HUES6 (cell line): ENCODE data around the gene NEURL1.

Source experiments
- H3K27ac ChIP-seq: 2 replicates; pipeline ENCODE4 v1.7.0; 2013; ENCODE audit warnings: low read depth, mild to moderate bottlenecking, low read length, inconsistent platforms
- H3K27me3 ChIP-seq: 2 replicates; pipeline ENCODE4 v1.6.1; 2013; ENCODE audit warnings: low read length; ENCODE audit not compliant: control insufficient read depth, insufficient read depth
- H3K36me3 ChIP-seq: 2 replicates; pipeline ENCODE4 v1.6.1; 2013; ENCODE audit warnings: low read length; ENCODE audit not compliant: control insufficient read depth, insufficient read depth
- H3K4me1 ChIP-seq: 2 replicates; pipeline ENCODE4 v1.6.1; 2013; ENCODE audit warnings: low read length; ENCODE audit not compliant: control insufficient read depth, insufficient read depth
- H3K4me3 ChIP-seq: 2 replicates; pipeline ENCODE4 v1.5.1; 2013; ENCODE audit warnings: low read depth, low read length
- H3K9ac ChIP-seq: one replicate; pipeline ENCODE4 v1.6.1; 2013; ENCODE audit warnings: mild to moderate bottlenecking, low read length
- H3K9me3 ChIP-seq: 2 replicates; pipeline ENCODE4 v1.6.1; 2013; ENCODE audit warnings: low read depth, low read length; ENCODE audit not compliant: control insufficient read depth, insufficient read depth

Gene NEURL1

GRCh38 chr10:103570844-103571655 is 77.5 kb downstream of the NEURL1 start:
- Histone ChIP-seq H3K4me3 (no peak overlapping the region), H3K4me1 (no peaks in the 10 kb centered on the region; the same call in 1 of the 2 replicates), H3K27ac (no peak overlapping the region), H3K27me3 (no peaks in the 10 kb centered on the region), H3K9me3 (no peaks in the 10 kb centered on the region), H3K36me3 (no peaks in the 10 kb centered on the region; the same call in 1 of the 2 replicates), H3K9ac (no peak overlapping the region)

DNA sequence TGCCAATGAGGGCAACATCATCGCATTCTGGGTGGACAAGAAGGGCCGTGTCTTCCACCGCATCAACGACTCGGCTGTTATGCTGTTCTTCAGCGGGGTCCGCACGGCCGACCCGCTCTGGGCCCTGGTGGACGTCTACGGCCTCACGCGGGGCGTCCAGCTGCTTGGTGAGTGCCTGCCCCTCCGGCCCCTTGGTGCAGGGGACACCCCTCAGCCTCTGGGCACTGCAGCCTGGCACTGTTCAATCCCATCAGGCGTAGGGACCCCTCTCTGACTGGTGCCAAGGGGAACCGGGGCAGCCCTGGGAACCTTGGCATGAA is 78.1 kb downstream of the NEURL1 start:
- Histone ChIP-seq H3K27me3 (no peaks in the 10 kb centered on the region), H3K9ac (no peak overlapping the region), H3K9me3 (no peaks in the 10 kb centered on the region), H3K4me1 (no peaks in the 10 kb centered on the region; the same call in 1 of the 2 replicates), H3K36me3 (no peaks in the 10 kb centered on the region; the same call in 1 of the 2 replicates), H3K27ac (no peak overlapping the region), H3K4me3 (no peak overlapping the region)

DNA sequence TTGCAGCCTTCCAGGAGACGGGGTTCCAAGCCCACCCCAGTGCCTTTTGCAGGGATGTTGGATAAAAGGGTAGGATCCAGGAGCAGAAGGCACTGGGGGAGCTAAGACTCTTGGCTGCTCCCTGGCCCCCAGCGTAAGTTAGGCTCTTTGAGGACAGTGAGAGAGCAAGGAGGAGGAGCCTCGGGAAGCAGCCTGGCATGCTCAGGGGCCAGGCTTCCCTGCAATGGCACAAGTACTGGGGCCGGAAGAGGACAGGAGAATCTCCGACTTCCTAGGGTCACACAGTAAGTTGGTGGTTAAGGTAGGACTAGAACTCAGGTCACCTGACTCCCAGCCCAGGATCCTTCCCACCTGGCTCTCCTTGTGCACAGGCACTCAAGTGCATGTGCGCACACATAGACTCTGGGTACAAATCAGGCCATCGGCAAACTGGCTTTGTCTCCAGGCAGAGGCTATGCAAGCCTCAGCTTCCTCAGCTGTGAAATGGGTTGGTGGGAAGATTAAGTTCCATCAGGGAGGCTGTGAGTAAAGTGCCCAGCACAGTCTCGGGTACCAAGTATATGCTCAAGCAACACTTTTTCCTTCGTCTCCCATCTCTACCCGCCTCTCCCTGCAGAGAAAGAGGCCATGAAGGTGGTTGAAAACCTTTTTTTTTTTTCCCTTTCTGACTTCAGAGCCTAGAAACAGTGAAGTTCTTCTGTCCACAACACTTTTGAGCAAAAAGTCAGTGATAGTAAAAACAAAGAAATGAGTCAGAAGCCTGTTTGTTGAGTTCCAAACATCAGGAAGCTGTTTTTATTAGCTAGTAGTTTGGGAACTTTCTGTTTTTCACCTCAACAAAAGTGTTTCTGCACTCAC is 79.1 kb downstream of the NEURL1 start:
- Histone ChIP-seq H3K9ac (no peak overlapping the region), H3K36me3 (no peaks in the 10 kb centered on the region; the same call in 1 of the 2 replicates), H3K4me3 (no peak overlapping the region), H3K4me1 (no peaks in the 10 kb centered on the region; the same call in 1 of the 2 replicates), H3K27me3 (no peaks in the 10 kb centered on the region), H3K27ac (no peak overlapping the region), H3K9me3 (no peaks in the 10 kb centered on the region)

- H3K27ac ChIP-seq: no peak overlapping the region
- H3K4me1 ChIP-seq: no peaks in the 10 kb centered on the region; the same call in 1 of the 2 replicates
- no peak overlapping the region for H3K9ac ChIP-seq
- H3K9me3 ChIP-seq: no peaks in the 10 kb centered on the region
- H3K27me3 ChIP-seq: no peaks in the 10 kb centered on the region
- no peak overlapping the region for H3K4me3 ChIP-seq
- H3K36me3 ChIP-seq: no peaks in the 10 kb centered on the region; the same call in 1 of the 2 replicates
These were observed 79.6 kb downstream of the NEURL1 start for GRCh38 chr10:103573205-103573487.

- Histone ChIP-seq H3K4me3 (no peak overlapping the region), H3K9me3 (no peaks in the 10 kb centered on the region), H3K36me3 (no peaks in the 10 kb centered on the region; the same call in 1 of the 2 replicates), H3K4me1 (peaks cover 4% of the 10 kb centered on the region; the same call in 1 of the 2 replicates), H3K9ac (no peak overlapping the region), H3K27ac (no peak overlapping the region), H3K27me3 (no peaks in the 10 kb centered on the region)
These were observed 80.9 kb downstream of the NEURL1 start for GRCh38 chr10:103574097-103575061.

DNA sequence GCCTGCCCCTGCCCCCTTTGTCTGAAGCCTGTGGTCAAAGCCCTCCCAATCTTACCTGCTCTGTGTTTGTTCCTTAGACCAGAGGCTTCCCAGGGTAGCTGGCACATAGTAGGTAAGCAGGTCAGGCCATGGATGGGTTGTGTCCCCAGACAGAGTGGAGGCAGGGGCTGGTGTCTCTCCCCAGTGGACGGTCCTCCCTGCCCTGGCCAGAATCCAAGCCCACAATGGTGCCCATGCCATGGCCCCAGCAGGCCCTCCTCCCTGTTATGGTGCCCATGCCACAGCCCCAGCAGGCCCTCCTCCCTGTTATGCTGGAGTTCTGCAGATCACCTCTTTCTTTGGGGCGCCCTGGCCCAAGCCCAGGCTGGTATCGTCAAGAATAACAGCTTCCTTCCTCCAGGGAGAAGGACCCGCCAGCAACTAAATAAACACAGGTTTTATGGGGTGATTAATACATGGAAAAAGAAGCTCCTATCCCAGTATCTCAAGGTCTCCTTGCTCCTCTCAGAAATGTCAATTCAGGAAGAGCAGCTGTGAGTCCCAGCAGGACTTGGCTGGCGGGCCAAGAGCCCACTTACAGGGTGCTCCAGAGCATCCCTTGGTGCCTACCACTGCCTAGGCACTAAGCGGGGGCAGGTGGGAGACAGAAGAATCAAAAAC is 82.0 kb downstream of the NEURL1 start:
- Histone ChIP-seq H3K9me3 (no peaks in the 10 kb centered on the region), H3K9ac (no peak overlapping the region), H3K4me1 (peaks cover 4% of the 10 kb centered on the region; the same call in 1 of the 2 replicates), H3K4me3 (no peak overlapping the region), H3K27me3 (no peaks in the 10 kb centered on the region), H3K36me3 (no peaks in the 10 kb centered on the region; the same call in 1 of the 2 replicates), H3K27ac (no peak overlapping the region)

- no peak overlapping the region for H3K4me3 ChIP-seq
- H3K4me1 ChIP-seq: peaks cover 4% of the 10 kb centered on the region; the same call in 1 of the 2 replicates
- H3K9ac ChIP-seq: no peak overlapping the region
- H3K27me3 ChIP-seq: no peaks in the 10 kb centered on the region
- H3K9me3 ChIP-seq: no peaks in the 10 kb centered on the region
- H3K36me3 ChIP-seq: no peaks in the 10 kb centered on the region; the same call in 1 of the 2 replicates
- H3K27ac ChIP-seq: no peak overlapping the region
These were observed 82.6 kb downstream of the NEURL1 start for GRCh38 chr10:103576076-103576471.

- Histone ChIP-seq H3K36me3 (no peaks in the 10 kb centered on the region; the same call in 1 of the 2 replicates), H3K4me1 (peaks cover 4% of the 10 kb centered on the region; the same call in 1 of the 2 replicates), H3K4me3 (no peak overlapping the region), H3K27me3 (no peaks in the 10 kb centered on the region), H3K9ac (no peak overlapping the region), H3K9me3 (no peaks in the 10 kb centered on the region), H3K27ac (no peak overlapping the region)
These were observed 83.4 kb downstream of the NEURL1 start for GRCh38 chr10:103576862-103577261.

DNA sequence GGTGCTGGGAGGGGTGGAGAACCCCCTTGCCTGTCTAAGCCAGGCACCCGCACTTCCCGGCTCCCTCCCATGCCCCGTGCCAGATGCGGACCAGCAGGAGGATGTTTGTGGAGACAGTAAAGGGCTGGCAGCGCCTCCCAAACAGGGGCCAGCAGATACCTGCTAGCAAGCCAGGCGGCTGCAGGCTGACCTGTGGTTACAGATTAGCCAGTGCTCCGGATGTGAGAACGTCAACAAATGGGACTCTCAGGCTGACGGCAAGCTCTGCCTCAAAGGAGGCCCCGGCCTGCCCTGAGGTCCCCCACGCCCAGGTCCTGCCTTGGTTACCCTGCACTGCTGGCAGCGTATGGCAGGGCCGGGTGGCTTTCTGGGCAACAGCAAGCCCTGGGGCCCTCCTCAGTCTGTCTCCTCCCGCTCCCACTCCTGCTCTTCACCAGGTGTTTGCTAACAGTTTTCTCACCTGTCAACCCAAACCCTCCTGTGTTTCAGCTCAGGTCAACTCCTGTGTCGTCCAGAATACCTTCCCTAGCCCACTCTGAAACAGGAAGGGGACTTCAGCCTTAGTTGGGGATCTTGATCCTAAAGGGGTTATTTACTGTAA is 85.4 kb downstream of the NEURL1 start:
- Histone ChIP-seq H3K4me3 (no peak overlapping the region), H3K9ac (no peak overlapping the region), H3K27ac (no peak overlapping the region), H3K9me3 (no peaks in the 10 kb centered on the region), H3K27me3 (peaks cover 6% of the 10 kb centered on the region; the same call in 1 of the 2 replicates), H3K36me3 (no peaks in the 10 kb centered on the region; the same call in 1 of the 2 replicates), H3K4me1 (peaks cover 4% of the 10 kb centered on the region; the same call in 1 of the 2 replicates)

DNA sequence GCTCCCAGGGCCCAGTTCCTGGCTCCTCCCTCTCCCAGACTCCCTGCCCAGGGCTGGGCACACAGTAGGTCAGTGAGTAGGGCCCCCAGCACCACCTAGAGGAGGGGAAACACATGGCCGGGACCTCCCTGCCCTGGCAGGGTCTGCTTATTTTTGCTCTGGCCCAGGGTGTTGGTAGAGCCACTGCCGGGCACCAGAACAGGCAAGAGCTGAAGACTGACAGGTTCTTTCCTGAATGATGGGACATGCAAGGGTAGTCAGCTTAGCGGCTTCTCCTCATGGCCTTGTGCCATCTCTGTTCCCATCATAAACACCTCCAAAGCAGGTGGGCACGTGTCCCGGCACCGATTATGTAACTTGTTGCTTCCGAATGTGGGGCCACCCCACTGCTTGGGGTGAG is 86.5 kb downstream of the NEURL1 start:
- H3K36me3 ChIP-seq: no peaks in the 10 kb centered on the region; the same call in 1 of the 2 replicates
- H3K9me3 ChIP-seq: no peaks in the 10 kb centered on the region
- H3K27ac ChIP-seq: no peak overlapping the region
- peaks cover 4% of the 10 kb centered on the region; the same call in 1 of the 2 replicates for H3K4me1 ChIP-seq
- peaks cover 12% of the 10 kb centered on the region; the same call in 1 of the 2 replicates for H3K27me3 ChIP-seq
- no peak overlapping the region for H3K9ac ChIP-seq
- H3K4me3 ChIP-seq: no peak overlapping the region
